ENCODE measurements around the gene DCLK3.
A peak's percentile ranks its signal among the peaks of the same experiment; 100 is the strongest.

Gene DCLK3

DNA sequence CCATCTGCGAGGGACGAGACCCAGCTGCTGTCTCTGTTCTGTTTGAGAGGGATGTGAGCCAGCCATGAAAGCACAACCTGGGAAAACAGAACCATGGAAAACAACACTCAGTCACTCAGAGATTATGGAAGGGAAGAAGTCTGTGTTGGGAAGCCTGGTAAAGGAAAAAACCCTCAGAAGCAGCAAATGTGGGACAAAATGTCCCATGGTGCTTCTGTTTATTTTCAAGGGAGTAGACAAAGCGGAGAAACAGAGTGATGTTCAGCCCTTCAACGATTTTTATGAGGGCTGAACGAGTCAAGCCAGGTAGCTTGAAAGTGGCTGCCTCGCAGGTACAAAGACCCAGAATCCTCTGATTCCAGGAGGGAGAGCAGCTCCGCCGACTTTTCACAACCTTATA lies 59.3 kb downstream of the DCLK3 start:
- no peak for DNase-seq

DNA sequence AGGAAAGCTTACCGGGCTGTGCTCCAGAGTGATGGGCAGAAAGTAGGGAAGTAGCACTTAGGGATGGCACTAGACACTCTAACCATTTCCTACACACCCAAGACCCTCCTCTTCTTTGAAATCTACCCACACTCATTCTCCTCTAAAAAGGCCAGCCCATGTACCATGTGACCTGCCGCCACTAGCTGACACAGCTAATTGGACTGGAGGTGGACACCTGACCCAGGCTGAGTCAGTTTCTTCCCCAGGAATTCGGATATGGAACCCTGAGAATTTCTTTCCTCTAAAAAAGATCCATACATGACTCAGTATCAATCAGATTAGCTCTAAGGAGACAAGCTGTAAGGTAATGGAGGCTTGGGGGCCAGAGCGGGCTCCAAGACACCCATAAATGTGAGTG lies 60.1 kb downstream of the DCLK3 start:
- DNase-seq: no peak

DNA sequence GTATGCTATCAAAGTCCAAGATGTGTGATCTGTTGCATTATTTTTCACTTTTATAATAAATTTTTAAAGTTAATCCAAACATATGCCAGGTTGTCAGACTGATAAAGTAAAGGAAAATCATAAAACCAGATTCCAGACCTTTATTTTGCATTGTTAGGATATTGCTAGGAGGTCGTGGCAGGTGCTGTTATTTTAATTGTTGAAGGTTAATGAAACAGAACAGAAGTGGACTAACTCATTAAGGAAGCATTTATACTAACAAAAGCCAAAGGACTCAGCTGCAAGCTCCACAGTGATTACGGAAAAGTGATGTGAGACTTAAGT lies 63.1 kb downstream of the DCLK3 start:
- DNase-seq: no peak

DNA sequence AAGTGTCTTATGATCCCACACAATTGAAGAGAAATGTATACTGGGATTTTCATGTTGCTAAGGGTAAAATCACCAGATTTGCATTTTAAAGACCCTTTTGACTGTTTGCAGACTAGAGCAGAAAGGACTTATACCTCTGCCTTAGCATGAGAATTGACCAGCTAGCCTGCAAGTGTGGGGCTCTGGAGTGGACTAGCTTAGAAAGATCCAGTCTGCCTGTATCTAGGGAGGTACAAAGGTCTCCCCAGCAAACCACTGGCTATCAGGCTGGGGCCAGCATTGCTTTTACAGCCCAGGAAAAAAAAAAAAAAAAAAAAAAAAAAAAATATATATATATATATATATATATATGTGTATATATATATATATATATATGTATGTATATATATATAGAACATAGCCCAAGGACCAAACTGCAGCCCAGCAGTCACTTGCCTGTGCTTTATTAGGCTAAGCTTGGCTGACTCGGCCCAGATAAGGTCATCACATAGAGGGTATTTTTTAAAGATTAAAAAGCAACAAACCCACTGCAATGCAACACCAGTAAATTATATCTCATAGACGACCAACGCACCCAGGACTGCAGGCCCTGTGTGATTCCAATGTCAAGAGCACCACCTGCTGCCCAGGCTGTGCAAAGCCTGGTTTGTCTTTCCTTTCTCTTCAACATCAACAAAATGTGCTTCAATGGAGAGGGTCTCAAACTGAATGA lies 63.7 kb downstream of the DCLK3 start:
- DNase-seq: peak; percentile 22

DNA sequence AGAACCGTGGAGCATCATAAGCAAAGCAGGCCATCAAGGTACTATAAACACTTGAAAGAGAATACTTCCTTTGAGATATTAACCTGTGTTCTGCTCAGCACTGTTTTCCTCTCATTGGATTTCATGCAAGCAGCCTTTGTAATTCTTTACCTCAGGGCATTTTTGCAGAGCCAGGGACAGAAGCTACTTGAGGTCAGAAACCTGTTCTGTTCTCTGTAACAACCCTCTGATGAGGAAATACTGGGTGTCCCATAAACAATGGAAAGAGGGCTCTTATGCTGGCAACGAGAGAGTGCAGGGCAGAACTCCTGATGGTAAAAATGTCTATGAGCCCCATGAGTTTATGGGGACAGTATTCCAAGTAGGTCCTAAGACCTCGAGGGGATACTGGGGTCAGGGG lies 66.0 kb downstream of the DCLK3 start:
- DNase-seq: no peak

DNA sequence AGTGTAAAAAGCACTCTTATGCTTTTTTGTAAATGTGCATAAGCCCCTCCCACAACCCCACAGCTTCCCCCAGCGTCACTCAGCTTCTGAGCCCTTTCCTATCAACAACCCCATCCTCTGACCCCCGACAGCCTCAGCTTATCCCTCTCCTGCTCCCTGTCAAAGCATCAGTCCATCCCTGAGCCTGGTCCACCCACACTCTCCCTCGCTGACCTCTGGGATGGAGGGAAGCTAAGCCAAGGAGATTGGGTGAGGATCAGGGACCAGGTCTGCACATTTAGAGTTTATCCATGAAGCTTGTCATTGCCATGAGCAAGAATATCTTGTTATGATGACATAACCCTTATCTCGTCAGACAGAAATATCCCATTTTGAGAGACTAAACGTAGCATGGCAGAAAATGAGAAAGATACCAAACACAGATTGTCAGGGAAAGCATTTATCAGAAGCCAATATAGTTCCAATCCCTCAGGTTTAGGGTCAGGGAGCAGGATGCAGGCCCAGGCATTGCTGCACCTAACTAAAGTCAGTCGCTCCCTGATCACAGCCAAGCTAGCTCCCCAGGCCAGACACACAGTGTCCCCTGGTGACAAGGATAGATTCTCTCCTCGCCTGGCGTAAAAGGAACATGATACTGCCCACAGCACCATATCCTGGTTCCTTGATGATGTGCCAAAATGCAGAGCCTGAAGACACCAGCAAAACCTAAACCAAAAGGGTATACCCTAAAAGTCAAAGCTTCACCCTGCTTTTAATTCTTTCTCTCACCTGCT lies 66.9 kb downstream of the DCLK3 start:
- DNase-seq: no peak

DNA sequence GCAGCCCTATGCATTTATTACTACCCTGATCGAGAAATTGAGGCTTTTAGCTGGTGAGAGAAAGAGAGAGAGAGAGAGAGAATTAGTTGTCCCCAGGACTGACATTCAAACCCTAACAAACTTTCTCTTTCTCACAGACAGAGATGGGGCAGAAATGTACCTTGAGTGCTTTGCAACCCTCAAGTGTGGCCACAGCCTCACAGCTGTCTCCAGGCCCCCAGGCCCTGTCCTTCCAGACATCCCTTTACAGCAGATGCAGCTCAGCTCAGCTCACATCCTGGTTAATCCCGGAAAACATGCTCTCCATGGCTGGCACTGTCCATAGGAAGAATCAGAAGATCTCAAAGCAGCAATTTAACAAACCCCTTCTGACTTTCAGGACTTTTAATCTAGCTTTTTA lies 67.6 kb downstream of the DCLK3 start:
- DNase-seq: no peak

DNA sequence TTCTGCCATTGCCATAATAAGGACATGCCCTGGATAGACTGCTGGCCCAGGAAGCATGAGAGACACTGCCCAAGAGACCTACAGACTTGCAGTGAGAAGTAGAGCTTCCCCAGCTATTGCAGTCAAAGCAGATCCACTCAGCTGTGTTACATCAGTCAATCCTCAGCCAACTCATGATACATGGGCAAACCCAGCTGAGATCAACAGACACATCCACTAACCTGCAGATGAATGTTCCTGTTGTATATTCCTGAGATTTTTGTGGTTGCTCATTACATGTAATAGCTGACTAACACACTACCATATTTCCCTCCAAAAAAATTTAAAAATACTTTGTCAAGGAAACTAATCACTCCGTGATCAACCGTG lies 68.6 kb downstream of the DCLK3 start:
- DNase-seq: no peak

DNA sequence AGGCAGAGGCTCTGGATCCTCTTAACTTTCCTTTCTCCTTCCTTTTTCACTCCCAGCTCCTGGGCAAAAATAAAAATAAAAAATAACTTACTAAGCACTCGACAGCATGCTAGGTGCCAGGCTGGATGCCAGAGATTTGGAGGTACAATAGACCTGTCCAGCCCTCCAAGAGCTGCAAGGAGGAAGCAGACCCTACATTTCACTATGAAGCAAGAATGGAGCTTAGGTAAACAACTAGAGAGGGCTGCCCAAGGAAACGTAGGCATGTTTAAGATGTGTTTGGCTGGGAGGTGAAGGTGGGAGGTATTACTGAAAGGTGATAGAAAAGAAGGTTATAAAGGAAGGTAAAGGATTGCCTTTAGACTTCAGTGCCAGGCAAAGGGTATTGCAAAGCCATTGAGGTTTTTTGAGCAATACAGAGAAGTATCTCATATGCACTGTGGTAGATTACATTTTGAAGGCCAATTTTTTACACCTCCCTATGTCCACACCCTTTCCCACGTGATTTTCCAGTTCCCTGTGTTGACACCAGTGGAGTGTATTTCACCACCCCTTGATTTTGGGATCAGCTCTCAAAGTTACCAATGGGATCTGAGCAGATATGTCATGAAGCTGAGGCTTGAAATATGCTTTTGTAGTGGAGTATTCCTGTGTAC lies 69.1 kb downstream of the DCLK3 start:
- no peak for DNase-seq

DNA sequence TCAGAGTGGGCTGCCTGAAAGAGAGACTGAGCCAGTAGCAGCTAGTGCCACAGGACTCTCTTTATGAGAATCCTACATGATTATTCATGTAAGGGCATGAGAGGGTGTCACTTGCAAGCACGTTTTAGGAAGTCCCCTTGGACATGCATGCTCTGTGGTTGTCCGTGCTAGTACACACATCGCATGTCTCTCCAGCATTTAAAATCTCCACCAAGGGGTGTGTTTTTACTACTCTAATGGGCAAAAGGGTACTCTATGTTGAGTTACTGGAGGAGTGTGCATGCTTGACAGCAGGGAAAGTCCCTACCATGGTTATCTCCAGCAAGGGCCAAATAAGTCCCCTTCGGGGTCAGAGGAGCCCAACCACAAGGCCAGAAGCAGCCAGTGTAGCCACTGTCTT lies 70.7 kb downstream of the DCLK3 start:
- no peak for DNase-seq

DNA sequence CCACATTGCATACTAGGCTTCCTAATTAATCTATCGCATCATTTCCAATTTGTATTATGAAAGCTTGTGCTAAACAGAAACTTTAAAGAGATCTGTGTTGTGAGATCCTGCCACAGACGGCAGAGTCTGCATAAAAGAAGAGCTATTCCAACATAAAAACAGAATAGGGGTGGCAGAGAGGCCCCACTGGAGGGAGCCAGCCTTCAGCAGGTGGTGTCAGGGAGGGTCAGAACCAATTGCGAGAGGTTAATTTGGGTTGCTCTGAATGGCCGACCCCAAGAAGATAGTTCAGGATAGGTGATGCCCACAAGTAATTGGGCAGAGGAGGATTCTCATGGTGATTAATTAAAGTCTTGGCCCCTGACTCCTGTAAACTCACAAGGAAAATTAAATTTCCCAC lies 74.8 kb downstream of the DCLK3 start:
- no peak for DNase-seq

DNA sequence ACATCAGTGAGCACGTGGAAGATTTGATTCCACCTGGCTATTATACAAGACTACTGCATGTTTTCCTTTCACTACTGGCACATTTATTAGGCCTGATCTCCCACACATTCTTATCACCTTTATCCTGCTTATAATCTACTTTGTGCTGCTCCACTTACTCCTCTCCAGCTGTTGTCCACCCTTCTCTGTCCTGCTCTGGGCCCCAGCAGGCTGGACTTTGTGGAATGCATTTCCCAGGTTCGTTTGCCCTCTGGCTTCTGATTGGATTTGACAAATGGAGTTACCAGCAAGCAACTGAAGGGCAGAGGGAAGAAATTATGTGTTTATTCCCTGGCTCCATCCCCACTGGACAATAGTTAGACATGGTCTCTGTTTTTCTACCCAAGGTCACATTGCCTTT lies 75.5 kb downstream of the DCLK3 start:
- no peak for DNase-seq

DNA sequence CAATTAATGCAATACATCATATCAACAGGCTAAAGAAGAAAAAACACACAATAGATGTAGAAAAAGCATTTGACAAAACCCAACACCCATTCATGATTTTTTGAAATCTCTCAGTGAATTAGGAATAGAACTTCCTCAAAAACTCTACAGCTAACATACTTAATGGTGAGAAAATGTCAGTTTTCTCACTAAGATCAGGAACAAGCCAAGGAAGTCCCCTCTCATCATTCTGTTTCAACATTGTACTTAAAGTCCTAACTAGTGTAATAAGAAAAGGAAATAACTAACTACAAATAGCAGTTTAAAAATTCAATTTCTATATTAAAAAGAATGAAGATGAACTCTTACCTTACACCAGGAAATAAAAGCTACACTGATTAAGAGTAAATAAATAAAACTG lies 77.8 kb downstream of the DCLK3 start:
- no peak for DNase-seq

DNA sequence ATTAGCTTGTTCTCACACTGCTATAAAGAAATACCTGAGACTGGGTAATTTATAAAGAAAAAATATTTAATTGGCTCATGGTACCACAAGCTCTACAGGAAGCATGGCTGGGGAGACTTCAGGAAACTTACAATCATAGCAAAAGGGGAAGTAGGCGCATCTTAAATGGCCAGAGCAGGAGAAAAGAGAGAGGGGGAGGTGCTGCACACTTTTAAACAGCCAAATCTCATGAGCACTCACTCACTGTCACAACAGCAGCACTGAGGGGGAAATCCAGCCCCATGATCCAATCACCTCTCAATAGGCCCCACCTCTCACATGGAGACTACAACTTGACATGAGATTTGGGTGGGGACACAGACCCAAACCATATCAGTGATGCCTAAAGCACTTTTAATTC lies 82.5 kb downstream of the DCLK3 start:
- no peak for DNase-seq

DNA sequence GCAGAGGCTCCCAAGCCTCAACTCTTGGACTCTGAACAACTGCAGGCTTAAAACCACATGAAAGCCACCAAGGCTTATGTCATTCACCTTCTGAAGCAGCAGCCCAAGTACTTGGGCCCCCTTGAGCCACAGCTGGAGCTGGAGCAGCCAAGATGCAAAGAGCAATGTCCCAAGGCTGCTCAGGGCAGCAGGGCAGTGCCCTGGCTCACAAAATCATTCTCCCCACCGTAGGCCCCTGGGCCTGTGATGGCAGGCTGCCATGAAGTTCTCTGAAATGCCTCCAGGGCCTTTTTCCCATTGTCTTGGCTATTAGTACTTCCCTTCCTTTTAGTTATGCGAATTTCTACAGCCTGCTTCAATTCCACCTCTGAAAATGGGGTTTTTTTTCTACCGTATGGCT lies 83.4 kb downstream of the DCLK3 start:
- no peak for DNase-seq

DNA sequence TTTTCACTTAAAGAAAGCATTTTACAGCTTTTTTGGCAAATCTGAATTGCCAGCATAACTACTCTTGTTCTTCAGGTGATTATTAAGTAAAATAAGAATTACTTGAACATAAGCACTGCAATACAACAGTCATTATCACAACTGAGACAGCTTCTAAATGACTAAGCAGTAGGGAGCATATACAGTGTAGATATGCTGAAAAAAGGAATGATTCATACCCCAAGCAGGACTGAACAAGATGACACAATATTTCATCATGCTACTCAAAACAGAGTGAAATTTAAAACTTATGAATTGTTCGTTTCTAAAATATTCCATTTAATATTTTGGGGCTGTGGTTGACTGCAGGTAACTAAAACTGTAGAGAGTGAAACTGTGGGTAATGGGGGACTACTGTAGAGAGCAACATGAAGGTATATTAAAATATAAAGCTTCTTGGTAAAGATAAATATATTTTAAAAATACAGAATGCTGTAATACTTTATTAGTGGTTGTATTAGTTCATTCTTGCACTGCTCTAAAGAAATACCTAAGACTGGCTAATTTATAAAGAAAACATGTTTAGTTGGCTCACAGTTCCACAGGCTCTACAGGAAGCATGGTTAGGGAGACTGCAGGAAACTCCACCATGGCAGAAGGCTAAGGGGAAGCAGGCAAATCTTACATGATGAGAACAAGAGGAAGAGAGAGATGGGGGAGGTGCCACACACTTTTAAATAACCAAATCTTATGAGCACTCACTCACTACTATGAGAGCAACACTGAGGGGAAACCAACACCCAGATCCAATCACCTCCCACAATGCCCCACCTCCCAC lies 84.8 kb downstream of the DCLK3 start:
- peak; percentile 65 for DNase-seq

DNA sequence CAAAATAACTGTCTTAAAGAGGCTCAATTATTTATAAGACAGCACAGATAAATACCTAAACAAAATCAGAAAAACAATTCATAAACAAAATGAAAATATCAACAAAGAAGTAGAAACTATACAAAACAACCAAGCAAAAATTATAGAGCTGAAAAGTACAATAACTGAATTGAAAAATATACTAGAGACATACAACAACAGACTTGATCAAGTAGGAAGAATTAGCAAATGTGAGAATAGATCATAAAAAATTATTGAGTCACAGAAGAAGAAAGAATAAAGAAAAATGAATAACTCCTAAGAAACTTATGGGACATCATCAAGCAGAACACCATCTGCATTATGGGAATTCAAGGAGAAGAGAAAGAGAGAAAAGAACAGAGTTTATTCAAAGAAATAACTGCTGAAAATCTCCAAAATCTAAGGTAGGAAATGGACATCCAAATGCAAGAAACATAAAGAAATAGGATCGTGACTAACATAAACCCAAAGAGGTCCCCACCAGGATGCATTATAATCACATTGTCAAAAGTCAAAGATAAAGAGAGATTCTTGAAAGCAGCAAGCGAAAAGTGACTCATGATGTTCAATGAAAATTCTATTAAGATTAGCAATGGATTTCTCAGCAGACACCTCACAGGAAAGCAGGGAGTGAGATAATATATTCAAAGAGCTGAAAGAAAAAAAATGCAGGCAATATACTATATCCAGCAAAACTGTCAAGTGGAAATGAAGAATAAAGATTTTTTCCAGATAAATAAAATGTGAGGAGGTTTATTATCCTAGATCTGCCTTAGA lies 85.9 kb downstream of the DCLK3 start:
- no peak for DNase-seq

DNA sequence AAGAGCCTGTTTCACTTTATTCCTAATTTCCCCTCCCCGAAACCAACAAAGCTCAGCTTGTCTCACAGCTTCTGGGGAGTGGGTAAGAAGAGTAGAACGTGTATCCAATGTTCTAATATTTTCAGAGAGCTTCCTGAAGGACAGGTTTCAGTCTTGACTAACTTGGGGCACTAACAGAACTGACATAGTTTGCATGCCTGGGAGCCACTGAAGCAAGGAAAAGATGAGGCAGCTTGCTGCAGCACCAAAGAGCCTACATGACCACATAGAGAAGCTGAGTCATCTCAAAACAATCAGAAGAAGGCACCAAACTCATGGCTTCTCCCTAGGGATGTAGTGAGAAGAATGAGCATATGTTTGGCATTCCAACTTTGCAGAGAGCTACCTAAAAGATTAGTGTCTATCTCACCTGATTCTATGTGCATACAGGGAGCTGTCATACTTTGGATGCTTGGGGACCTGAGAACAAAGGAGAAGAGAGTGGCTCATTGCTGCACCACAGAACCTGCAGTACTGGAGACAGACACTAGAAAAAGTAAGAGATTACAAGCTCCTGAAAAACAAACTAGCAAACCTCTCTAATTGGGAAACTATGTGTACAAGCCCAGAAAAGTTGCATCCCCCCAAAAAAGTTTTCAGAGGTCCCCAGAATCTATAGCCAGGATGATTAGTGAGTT lies 86.9 kb downstream of the DCLK3 start:
- peak; percentile 79 for DNase-seq

DNA sequence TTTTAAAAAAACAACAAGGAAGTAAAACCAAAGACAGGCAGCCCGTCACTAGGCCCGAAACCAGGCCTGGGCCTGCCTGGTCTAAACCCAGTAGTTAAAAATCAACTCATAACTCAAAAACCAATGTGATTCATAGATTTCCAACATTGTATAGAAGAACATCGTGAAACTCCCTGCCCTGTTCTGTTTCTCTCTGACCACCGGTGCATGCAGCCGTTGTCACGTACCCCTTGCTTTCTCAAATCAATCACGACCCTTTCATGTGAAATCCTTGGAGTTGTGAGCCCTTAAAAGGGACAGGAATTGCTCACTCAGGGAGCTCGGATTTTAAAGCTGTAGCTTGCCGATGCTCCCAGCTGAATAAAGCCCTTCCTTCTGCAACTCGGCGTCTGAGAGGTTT lies 89.5 kb downstream of the DCLK3 start:
- no peak for DNase-seq

DNA sequence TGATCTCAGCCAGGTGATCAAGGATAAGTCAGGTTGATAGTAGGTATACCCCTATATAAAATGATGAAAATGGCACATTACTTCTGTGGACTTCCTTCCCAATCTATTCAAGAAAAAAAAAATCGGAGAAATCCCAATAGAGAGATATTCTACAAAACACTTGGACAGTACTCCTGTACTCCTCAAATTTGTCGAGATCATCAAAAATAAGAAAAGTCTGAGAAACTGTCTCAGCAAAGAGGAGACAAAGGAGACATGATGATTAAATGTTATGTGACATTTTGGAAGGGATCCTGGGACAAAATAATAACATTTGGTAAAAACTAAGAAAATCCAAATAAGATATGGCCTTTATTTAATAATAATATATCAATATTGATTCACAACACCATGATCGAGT lies 94.6 kb downstream of the DCLK3 start:
- DNase-seq: no peak

DNA sequence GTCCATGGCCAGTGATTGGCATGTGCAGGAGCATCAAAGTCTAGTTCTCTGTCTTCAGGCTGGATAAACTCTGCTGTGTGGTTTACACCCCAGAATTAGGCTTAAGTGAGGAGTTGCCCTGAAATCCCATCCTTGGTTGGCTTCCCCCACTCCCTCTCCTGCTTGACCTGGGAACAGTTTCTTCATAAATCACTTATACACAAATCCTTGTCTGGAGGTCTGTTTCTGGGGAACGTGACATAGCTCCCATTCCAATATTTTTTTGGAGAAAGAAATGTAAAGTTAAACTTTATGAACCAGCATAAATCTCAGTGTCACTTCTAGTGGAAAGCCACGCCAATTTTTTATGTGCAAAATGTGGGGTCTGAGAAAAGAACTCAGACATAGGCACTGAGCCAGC lies 98.2 kb downstream of the DCLK3 start:
- no peak for DNase-seq

DNA sequence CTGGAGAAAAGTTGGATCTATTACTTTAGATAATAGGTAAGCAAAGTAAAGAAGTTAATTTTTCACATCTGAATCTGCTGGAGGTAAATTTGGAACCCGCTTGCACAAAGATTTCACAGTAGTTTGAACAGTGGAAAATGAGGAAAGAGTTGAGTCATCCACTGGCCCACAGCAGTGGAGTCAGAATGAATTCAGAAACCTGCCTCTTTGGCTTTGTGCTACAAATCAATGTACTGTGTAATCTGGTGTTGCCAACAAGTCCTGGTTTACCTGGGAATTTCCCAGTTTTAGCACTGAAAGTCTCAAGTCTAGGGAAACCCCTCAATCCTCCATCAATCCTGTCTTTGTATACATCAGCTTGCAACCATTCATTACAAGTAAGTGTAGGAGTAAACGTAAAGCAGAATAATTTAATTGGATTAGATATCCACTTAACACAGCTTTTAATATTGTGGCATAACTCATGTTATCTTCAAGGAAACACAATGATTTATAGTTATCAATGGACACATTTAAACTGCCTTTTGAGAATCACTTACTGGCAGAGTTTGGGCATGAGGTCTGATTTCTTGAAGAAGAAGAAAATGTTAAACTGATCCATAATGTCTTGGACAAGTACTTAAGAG lies 100.6 kb downstream of the DCLK3 start:
- DNase-seq: no peak
